LoVo (cell line): ENCODE results near the gene LCE1F.

ENCODE experiments used
- DNase-seq: peaks from one replicate; pipeline ENCODE4 v3.0.0-alpha.2; 2016; ENCODE audit warnings: low spot score

LCE1F gene, protein sequence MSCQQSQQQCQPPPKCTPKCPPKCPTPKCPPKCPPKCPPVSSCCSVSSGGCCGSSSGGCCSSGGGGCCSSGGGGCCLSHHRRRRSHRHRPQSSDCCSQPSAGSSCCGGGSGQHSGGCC

DNA sequence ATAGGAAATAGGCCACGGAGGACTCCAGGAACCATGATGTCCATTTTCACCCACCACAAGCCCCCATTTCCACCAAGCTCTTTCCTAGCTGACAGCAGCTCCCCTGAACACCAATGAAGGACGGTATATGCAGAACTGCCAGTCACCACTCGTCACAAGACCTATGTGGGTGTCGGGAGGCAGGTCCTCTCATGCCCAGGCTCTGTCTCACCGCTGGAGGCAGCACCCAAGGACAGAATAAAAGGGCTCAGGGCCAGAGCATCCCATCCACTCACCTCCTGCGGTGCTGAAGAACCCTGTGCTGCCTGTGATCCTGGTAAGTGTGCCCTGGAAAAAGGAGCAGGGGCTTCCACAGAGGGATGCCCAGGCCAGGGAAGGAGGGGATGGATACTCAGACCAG, at the start of gene LCE1F:
Gene LCE1F (plus strand): TSS at position 266 of the 400 bp plus-strand sequence. CDS start 1,232 bp downstream, outside the sequence.
- no peak for DNase-seq

DNA sequence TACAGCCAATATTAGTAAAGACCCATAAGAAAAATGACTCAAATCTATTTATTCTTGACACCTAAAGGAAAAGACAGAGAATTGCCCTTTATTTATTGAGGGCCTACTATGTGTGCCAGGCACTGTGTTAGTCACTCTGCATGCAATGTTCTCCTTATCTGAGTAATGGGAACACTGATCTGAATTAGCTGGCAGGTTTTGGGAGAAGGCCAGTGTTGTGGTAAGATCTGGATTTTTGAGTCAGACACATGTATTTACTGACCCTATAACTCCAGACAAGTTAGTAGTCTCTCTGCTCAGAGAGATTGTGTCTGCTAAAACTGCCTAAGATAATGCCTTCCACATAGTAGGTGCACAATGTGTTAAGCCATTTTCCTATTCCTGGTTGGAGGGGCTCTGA, 49.7 kb upstream of the LCE1F start:
- no peak for DNase-seq

DNA sequence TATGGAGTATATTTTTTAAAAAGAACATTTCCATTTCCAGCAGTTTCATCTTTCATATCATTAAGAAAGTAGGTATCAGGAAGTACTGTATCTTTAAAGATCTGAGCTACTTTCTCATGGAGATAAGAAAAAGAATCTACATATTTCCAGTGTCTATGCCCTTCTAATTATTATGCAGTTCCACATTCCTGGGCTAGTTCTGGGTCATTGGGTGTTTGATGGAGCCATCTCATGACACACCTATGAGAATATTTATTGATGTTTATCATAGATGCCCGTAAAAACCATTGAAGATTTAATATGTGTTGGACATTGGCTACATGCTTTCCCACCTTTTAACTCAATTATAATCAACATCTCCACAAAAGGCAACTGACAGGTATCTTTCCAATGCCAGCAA, 46.0 kb upstream of the LCE1F start:
- DNase-seq, result no peak

DNA sequence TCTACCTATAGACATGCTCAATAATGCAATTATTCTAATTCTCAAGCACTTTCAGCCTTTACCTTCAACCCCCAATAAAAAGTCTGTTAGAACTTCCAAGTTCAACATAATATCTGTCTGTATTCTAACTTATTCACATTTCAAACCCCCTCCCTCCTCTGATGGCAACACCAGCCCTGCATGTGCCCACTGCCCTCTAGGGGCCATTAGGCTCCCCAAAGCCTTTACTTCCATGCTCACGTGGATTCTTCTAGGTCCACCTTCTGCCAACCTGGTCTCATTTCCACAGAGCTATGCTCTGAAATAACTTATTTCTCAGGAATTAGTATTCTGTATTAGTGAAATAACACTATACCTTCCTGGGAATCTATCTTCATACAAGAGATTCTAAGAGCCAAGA, 39.3 kb upstream of the LCE1F start:
- no peak for DNase-seq

DNA sequence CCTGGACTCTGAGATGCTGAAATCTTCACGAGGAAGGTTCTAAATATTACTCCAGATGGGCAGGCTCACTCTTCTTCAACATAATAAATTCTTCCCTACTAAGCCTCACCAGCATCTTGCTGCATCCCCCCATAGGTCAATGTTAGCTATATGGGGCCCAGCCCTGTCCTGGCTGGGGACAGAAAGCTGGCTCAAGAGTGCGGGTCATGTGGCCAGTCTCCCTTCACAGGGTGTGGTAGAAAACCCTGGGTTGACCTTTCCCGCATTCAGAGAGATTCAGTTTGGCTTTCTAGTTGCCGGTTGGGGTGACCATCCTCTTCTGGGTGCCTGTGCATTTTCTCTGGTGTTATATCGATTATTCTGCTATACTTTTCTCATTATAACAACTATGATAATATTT, 36.9 kb upstream of the LCE1F start:
- no peak for DNase-seq

DNA sequence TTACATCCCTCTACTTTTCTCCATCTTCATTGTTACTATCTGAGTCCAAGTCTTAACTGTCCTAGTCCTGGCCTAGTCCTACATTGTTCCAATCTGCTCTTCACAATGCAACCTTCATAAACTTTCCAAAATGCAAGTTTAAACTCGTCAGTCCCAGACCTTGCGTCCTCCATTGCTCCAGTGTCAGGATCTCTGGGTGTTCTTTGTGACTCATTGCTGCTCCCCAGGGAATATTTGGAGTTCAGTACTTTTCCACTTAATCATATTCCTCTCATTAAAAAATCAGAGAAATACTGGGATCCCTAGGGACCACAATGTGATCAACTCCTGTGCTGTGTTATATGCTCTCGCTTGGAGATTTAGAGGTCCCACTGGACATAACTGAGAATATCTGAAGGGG, 35.1 kb upstream of the LCE1F start:
- no peak for DNase-seq

DNA sequence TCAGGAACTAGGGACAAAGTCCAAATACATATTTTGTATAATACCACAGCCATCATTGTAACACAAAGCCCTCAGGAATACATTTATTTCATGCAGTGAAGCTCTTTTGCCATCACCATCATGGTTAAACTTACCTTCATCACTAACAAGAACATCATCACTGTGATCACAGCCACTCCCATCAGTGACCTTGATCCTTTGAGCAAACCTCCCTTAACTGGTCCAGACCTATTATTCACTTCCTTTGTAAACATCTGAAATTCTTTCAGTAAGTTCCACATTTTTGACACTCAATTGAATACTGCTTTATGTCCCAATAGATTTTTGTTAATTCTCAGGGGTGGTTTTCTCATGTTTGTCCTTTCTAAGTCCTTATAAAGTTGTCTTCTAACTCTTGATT, 33.3 kb upstream of the LCE1F start:
- DNase-seq, result no peak

DNA sequence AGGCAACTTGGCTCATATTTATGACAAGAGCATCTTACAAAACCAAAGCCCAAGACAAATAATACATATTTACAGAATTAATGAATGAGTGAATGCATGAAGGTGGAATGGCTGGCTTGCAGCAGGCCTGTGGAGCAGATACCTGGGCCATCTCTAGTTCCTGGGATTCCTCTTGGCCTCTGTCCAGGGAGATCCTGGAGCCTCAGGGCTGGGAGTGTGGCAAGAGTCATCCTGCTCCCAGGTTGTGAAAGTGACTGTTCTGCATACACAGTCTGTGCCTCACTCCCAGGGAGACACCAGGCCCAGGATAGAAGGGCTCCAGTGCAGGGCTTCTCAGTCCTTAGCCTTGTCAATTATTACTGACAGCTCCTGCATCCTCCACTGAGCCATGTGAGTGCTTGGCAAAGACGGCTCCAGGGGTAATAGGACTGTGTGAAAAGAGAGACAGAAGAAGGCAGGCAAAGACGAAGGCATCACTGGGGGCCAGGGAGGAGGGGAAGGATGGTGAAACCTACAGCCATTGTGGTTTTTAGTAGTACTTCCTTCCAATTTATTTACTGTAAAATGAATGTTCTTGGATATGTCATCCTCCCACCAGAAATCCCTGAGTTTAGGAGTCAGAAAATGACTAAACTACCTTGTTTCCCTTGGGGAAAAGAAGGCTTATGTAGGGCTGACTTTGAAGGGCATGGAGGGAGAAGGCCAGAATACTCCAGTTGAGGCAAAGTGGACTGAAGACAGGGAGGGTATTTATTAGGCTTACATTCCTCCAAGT, 31.4 kb upstream of the LCE1F start:
- DNase-seq, result no peak

DNA sequence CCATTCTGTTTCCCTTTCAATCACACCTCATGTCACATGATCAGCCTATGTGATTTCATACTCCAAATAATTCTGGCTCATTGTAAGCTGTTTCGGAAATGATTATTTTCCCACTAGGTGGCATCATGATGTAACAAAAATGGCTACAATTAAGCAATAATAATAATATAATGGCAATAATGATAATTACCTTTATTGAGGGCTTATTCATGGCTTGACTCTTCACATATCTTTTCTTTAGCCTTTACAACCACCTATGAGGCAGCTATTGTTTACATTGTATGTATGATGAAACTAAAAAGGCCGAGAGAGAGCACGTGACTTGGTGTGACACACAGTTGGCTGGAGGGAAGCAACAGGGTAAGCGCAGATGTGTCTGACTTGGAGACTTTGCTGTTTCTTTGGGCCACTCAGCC, 29.6 kb upstream of the LCE1F start:
- DNase-seq, result no peak

DNA sequence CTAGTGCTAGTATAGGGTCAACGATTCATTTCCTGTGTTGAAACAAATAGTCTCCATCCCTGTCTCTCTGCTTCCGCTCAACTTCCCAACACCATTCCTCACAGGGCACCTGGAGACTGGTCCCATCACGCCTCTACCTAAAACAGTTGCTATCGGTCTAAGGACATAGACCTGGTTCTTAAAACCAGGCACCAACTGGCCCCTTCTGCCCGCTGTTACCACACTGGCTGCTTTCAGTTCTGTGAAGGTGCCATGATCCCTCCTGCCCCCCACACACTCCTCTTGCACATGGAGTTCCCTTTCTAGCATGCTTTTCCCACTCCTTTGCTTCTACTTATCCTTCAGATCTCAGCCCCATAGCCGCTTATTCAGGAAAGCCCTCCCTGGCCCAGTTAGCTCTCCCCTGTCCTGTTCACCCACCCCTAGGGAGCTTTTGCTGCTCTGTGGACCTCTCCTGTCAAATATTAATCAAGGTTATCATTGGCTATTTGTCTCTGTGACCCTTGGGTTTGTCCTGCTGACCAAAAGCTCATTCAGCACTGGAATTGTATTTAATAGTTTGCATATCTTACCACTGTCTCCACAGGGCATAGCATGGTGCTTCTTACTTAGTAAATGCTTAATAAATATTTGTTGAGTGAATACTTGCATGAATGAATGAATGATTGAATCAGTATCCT, 29.0 kb upstream of the LCE1F start:
- no peak for DNase-seq

DNA sequence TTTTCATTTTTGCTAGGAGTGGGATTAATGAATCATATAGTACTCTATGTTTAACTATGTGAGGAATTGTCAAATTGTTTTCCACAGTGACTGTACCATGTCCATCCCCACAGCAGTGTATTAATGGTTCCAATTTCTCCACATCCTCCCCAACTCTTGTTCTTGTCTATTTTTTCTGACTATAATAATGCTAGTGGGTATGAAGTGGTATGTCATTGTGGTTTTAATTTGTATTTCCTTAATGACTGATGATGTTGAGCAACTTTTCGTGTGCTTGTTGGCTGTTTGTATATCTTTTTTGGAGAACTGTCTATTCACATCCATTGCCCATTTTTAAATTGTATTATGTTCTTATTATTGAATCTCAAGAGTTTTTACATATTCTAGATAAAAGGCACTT, 27.1 kb upstream of the LCE1F start:
- no peak for DNase-seq

DNA sequence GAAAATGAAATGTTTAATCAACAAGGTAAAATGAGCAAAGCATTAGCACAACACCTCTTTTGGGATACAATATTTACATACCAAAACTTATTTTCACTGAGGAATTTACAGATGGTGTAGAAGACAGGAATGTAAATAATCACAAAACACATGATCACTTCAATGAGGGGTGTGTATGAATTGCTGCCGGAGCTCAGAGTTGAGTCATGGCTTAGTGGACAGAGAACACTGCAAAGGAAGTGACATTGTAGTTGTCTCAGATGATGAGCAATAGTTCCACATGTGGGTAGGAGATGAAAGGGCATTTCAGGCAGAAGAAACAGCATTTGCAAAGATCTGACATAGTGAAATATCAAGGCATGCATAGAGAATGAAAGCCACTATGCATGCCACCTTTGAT, 22.7 kb upstream of the LCE1F start:
- DNase-seq, result no peak

DNA sequence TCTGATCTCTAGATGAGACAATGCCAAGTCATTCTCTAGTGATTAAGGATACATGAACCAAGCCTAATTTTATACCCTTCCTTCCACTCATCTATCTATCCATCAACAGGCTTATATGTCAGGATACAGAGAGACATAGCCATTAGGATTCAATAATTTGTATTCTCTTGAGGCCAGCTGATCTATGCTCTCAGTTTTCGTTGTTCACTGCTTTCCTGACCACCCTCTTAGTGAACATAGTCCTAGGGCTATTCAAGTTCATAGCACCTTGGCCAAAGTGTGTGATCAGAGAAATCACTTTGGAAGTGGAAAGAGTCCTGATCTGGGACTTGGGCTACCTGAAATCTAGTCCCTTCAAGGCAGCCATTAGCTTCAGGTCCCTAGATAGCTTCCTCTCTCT, 21.4 kb upstream of the LCE1F start:
- DNase-seq, result no peak

DNA sequence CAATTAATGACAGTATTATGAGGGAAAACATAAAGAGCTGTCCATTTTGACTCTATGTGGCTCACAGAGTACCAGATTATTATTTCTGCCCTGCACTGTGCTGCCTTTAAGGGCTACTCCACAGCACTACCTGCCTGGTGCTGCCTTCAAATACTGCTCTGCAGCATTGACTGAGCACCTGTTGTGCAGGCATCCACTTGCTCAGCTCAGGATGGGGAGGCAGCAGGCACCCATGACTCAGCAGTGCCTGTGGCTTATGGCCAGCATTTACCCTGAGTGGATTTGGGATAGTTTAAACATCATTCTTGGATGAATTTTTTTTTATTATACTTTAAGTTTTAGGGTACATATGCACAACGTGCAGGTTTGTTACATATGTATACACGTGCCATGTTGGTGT, 18.1 kb upstream of the LCE1F start:
- no peak for DNase-seq

DNA sequence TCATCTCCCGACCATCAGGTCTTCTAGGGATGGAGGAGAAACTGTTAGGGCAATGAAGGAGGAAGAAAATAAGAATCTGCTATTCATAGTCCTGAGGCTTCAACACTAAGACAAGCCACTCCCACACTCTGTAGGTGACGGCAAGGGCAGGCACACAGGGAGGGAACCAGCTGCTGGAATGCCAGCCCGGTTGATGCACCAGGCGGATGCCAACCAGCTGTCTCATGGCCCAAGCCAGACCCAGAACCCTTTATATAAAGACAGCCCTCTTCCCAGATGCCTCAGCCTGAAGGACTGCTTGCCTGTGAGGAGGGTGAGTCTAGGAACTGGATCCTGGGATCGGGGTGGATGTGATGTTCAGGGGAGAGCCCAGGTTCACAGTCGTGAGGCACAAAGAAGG, 17.2 kb upstream of the LCE1F start, which contains the start of gene KPRP:
Gene KPRP (plus strand): TSS at position 279 of the 400 bp plus-strand sequence. CDS start 1,564 bp downstream, outside the sequence.
- no peak for DNase-seq

DNA sequence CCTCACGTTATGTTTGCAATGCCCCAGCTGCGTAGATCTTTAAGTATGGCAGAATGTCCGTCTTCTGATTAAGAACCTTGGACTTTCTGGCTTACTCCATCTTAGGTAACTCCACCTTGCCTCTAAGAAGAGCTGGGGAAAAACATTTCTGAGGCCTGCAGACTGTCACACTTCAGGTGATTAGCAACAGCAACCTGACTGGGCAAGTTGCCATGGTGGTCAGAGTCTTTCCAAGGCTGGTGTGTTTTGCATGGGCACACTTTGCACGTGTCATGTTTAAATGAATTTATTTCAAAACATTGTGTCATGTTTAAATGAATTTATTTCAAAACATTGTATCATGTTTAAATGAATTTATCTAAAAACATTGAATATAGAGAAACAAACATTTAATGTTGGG, 16.3 kb upstream of the LCE1F start:
- DNase-seq, result no peak

DNA sequence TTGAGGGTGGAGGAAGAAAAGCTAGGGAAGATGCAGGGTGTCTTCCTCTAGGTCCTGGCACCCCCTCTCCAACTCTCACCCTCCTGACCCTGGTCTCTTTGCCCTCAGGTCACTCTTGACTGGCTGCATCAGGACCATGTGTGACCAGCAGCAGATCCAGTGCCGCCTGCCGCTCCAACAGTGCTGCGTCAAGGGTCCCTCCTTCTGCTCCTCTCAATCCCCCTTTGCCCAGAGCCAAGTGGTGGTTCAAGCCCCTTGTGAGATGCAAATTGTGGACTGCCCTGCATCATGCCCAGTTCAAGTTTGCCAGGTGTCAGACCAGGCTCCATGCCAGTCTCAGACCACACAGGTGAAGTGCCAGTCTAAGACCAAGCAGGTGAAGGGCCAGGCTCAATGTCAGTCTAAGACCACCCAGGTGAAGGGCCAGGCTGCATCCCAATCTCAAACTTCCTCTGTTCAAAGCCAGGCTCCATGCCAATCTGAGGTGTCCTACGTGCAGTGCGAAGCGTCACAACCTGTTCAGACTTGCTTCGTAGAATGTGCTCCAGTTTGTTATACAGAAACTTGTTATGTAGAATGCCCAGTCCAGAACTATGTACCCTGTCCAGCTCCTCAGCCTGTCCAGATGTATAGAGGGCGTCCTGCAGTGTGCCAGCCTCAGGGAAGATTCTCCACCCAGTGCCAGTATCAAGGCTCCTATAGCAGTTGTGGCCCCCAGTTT, 15.3 kb upstream of the LCE1F start:
- DNase-seq, result no peak

DNA sequence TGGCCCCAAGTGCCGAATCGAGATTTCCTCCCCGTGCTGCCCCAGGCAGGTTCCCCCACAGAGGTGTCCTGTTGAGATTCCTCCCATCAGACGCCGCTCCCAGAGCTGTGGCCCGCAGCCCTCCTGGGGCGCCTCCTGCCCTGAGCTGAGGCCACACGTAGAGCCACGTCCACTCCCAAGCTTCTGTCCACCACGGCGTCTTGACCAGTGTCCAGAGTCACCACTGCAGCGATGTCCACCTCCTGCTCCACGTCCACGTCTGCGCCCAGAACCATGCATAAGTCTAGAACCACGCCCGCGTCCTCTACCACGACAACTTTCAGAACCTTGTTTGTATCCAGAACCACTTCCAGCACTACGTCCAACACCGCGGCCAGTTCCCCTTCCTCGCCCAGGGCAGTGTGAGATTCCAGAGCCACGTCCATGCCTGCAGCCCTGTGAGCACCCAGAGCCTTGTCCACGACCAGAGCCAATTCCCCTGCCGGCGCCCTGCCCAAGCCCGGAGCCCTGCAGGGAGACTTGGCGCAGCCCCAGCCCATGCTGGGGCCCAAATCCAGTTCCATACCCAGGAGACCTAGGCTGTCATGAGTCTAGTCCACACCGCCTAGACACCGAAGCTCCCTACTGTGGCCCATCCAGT, 14.3 kb upstream of the LCE1F start:
- DNase-seq, result no peak

DNA sequence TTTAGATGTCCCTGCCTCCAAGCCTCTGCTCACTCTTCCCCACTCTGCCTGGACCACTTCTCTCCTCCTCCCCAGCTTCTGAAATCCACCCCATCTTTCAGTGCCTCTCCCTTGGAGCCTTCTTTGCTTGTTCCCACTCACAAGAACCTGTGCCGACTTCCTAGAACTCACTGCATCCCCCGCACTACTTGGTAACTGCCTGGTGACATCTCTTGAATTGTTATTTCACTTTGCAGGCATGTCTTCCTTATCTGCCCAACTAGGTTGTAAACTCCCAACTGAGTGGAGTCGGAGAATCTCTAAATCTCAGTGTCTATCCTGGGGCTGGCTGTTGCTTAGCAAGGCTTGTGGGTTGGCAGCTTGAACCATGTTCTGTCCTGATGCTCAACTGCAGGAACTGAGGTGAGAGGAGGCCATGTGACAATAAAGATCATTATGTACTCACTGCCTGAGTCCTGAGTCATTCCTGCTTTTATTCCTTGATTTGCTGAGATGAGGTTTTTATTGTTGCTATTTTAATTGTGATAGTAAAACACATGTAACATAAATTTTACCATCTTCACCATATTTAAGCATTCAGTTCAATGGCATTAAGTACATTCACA, 13.2 kb upstream of the LCE1F start:
- DNase-seq, result no peak

DNA sequence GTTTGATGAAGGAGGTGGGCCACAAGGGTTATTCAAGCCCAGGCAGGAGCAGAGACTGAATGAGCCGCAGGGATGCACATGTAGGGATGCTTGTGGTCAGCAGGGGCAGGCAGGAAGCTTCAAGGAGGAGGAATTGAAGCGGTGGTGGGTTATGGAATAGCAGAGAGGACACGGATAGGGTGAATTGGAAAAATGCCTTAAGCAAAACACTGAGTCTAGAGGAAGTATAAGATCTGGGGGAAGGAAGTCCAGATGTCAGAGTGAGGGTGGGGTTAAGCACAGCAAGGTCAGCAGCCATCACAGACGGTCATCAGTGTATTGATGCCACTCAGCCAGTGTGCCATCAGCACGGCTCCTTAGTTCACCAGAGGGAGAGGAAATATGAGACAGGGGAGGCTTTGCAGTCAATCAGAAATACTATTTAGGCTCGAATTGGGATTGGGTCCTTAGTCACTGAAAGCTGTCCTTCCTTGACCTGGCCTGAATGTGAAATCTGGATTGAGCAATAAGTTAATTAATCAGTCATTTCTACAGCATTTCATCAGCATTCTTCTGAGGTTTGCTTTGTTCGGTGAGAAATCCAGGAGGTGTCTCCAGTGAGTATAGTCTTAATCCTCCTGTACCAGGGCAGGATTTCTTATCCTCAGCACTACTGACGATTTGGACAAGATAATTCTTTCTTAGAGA, 6.0 kb upstream of the LCE1F start:
- DNase-seq, result no peak

DNA sequence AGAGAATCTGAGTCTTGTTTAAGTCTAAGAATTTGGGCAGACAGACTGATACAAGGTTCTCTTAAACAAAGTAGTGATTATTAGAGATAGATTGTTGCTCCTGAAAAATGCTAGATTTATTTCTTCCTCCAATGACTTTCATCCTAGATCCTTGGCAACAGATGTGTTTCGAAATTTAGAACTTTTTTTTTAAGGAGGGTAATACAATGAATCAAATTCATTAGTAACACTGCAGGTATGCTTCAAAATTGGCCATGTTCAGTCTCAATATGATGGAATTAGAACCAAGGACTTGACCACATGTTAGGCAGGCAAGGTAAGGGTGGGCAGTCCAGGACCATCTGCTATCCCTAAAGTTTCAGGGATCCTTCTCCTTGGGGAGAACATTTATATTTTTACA, 4.5 kb upstream of the LCE1F start:
- no peak for DNase-seq
